ENCODE measurements around the gene CABCOCO1. TPM values are rescaled to one million over a fixed set of nuclear protein-coding genes. Genes with fewer than 3 reads are reported as not detected.

Gene CABCOCO1
- total RNA-seq, 1 experiment from 2014 or later, result not detected

GRCh38 chr10:61684894-61685507 lies 22.3 kb downstream of the CABCOCO1 start:
- no peak overlapping the region for H3K27ac ChIP-seq (ENCODE audit: low read depth, low read length)
- H4K20me1 ChIP-seq (ENCODE audit: insufficient read depth), result no peaks in the 10 kb centered on the region
- H3K4me2 ChIP-seq (ENCODE audit: low read length), result no peak overlapping the region
- no peaks in the 10 kb centered on the region for H3K27me3 ChIP-seq (ENCODE audit: insufficient read depth, low read length)
- no peak for TF ChIP-seq POLR2AphosphoS5 (IDR thresholded peaks at IDR 0.05; ENCODE audit: low read depth, low read length)
- H3K79me2 ChIP-seq (ENCODE audit: insufficient read depth, low read length), result no peaks in the 10 kb centered on the region
- H3K36me3 ChIP-seq (ENCODE audit: control insufficient read depth in 1 of 2, insufficient read depth in 2 of 2, low read length in 2 of 2), result no peaks in the 10 kb centered on the region
- no peaks in the 10 kb centered on the region for H3K9me2 ChIP-seq (ENCODE audit: insufficient read depth)
- ChIA-PET RAD21 (ENCODE audit: low non-redundant PET in 1 of 2, low total read pairs in 2 of 2, uncharacterized antibody in 2 of 2, unreplicated experiment in 2 of 2) (no interaction called here), CTCF (interaction anchor here (1.0 kb wide), 1 partner anchor 66 kb away, joined by 3 read pairs; no protein-coding TSS in a partner anchor), POLR2A (no interaction called here)
- H2AFZ ChIP-seq (ENCODE audit: low read depth, low read length, poor library complexity, severe bottlenecking), result no peak overlapping the region
- no peaks in the 10 kb centered on the region for H3K9me3 ChIP-seq (ENCODE audit: control insufficient read depth in 1 of 2, insufficient read depth in 1 of 2, low read depth in 1 of 2, low read length in 2 of 2)
- no peaks in the 10 kb centered on the region for H3K4me1 ChIP-seq (ENCODE audit: control insufficient read depth in 1 of 2, insufficient read depth in 2 of 2, low read length in 2 of 2)
- no peak overlapping the region for H3K4me3 ChIP-seq (replicated peaks in 1 of 2; ENCODE audit: low read depth in 1 of 2, low read length in 2 of 2)
- intact Hi-C loops (cut with micrococcal nuclease), result no loop called here
- DNase-seq (ENCODE audit: low read depth, low spot score) (no peak), ATAC-seq (no peak)
- no TSS peak for BruUV-seq (replicated peaks)
- no peak overlapping the region for H3K9ac ChIP-seq (ENCODE audit: low read length)

- intact Hi-C loops (cut with micrococcal nuclease), result no loop called here
- no peaks in the 10 kb centered on the region for H3K9me2 ChIP-seq (ENCODE audit: insufficient read depth)
- no peaks in the 10 kb centered on the region for H3K9me3 ChIP-seq (ENCODE audit: control insufficient read depth in 1 of 2, insufficient read depth in 1 of 2, low read depth in 1 of 2, low read length in 2 of 2)
- no peak for DNase-seq (ENCODE audit: low read depth, low spot score)
- no peak overlapping the region for H3K27ac ChIP-seq (ENCODE audit: low read depth, low read length)
- RAD21 ChIA-PET (ENCODE audit: low non-redundant PET in 1 of 2, low total read pairs in 2 of 2, uncharacterized antibody in 2 of 2, unreplicated experiment in 2 of 2), result no interaction called here
- H3K27me3 ChIP-seq (ENCODE audit: insufficient read depth, low read length), result no peaks in the 10 kb centered on the region
- no peaks in the 10 kb centered on the region for H4K20me1 ChIP-seq (ENCODE audit: insufficient read depth)
- no peak overlapping the region for H3K9ac ChIP-seq (ENCODE audit: low read length)
- H3K36me3 ChIP-seq (ENCODE audit: control insufficient read depth in 1 of 2, insufficient read depth in 2 of 2, low read length in 2 of 2), result no peaks in the 10 kb centered on the region
- CTCF ChIA-PET, result no interaction called here
- no peak overlapping the region for H2AFZ ChIP-seq (ENCODE audit: low read depth, low read length, poor library complexity, severe bottlenecking)
- BruUV-seq (replicated peaks), result no TSS peak
- no peaks in the 10 kb centered on the region for H3K79me2 ChIP-seq (ENCODE audit: insufficient read depth, low read length)
- no peak for ATAC-seq
- no peak overlapping the region for H3K4me3 ChIP-seq (replicated peaks in 1 of 2; ENCODE audit: low read depth in 1 of 2, low read length in 2 of 2)
- H3K4me1 ChIP-seq (ENCODE audit: control insufficient read depth in 1 of 2, insufficient read depth in 2 of 2, low read length in 2 of 2), result no peaks in the 10 kb centered on the region
- H3K4me2 ChIP-seq (ENCODE audit: low read length), result no peak overlapping the region
- POLR2A ChIA-PET, result no interaction called here
- TF ChIP-seq EGR1 (IDR thresholded peaks at IDR 0.05; ENCODE audit: low read depth) (no peak), CBX3 (IDR thresholded peaks at IDR 0.05; ENCODE audit: low read depth) (no peak), YY1 (IDR thresholded peaks at IDR 0.05; ENCODE audit: extremely low read depth, insufficient replicate concordance, low read depth, low read length) (no peak), ATF3 (IDR thresholded peaks at IDR 0.05) (no peak), EZH2 (IDR thresholded peaks at IDR 0.05) (no peak), ELF1 (IDR thresholded peaks at IDR 0.05; ENCODE audit: borderline replicate concordance, low read depth) (no peak), SP1 (IDR thresholded peaks at IDR 0.05; ENCODE audit: low read depth) (no peak), REST (IDR thresholded peaks at IDR 0.05; ENCODE audit: low read depth) (no peak), ZBTB33 (IDR thresholded peaks at IDR 0.05; ENCODE audit: extremely low read depth, insufficient replicate concordance, low read length) (no peak), SIN3A (IDR thresholded peaks at IDR 0.05; ENCODE audit: low read depth) (no peak), RAD21 (IDR thresholded peaks at IDR 0.05; ENCODE audit: low read depth) (no peak), FOSL1 (IDR thresholded peaks at IDR 0.05; ENCODE audit: low read depth) (no peak), JUND (IDR thresholded peaks at IDR 0.05) (no peak)
These were observed 26.0 kb downstream of the CABCOCO1 start for GRCh38 chr10:61688551-61689308.

Data from HCT116 (cell line).